OCI-LY7 (cell line): ENCODE results near the gene CDRT15. TPM values are rescaled to one million over a fixed set of nuclear protein-coding genes. Genes with fewer than 3 reads are reported as not detected.
A peak's percentile ranks its signal among the peaks of the same experiment; 100 is the strongest.

Experiments
- BruUV-seq: library from RNA; stranded (reverse); fragments of 400-500 nt; replicated peaks from 2 replicates; lab custom pipeline; 2021; lab: Mats Ljungman, UMichigan
- CTCF ChIA-PET: fragments of 300-600 bp; sonication (Branson Sonifier 250); formaldehyde crosslinking; loops from one replicate; lab custom pipeline; 2022; ENCODE audit warnings: antibody characterized with exemption; ENCODE audit not compliant: unreplicated experiment; lab: Charles Lee
- POLR2A ChIA-PET: fragments of 300-600 bp; sonication (Branson Sonifier 250); formaldehyde crosslinking; loops from one replicate; lab custom pipeline; 2022; ENCODE audit warnings: antibody characterized with exemption; lab: Charles Lee
- DNase-seq: peaks from one replicate; pipeline ENCODE4 v3.0.0-alpha.2; 2015; ENCODE audit warnings: low spot score
- H2AFZ ChIP-seq: fragments of 200-600 bp; sonication (generic), shearing (Covaris generic); 2 replicates; pipeline ENCODE4 v1.6.1; 2014; ENCODE audit warnings: mild to moderate bottlenecking, antibody characterized with exemption, low read length, moderate library complexity
- H3K27ac ChIP-seq: fragments of 200-600 bp; sonication (generic); 2 replicates; pipeline ENCODE4 v1.5.1; 2014; ENCODE audit warnings: mixed run types, low read depth, mild to moderate bottlenecking, moderate library complexity, low read length, inconsistent platforms; ENCODE audit not compliant: poor library complexity, severe bottlenecking
- H3K36me3 ChIP-seq: fragments of 200-600 bp; sonication (generic); 2 replicates; pipeline ENCODE4 v1.6.1; 2014; ENCODE audit warnings: mild to moderate bottlenecking, antibody characterized with exemption, low read length, moderate library complexity, mixed read lengths; ENCODE audit not compliant: insufficient read depth
- H3K4me1 ChIP-seq: fragments of 200-600 bp; sonication (generic); 2 replicates; pipeline ENCODE4 v1.5.1; 2014; ENCODE audit warnings: mild to moderate bottlenecking, low read length; ENCODE audit not compliant: insufficient read depth, poor library complexity, severe bottlenecking
- H3K4me2 ChIP-seq: fragments of 200-600 bp; sonication (generic); 2 replicates; pipeline ENCODE4 v1.6.1; 2014; ENCODE audit warnings: mild to moderate bottlenecking, low read length
- H3K4me3 ChIP-seq: fragments of 200-600 bp; sonication (generic); 2 replicates; pipeline ENCODE4 v1.5.1; 2014; ENCODE audit warnings: mild to moderate bottlenecking, low read depth, low read length; ENCODE audit not compliant: poor library complexity, severe bottlenecking
- H3K79me2 ChIP-seq: fragments of 200-600 bp; sonication (generic); 2 replicates; pipeline ENCODE4 v1.6.1; 2016; ENCODE audit warnings: low read depth, mild to moderate bottlenecking, low read length, moderate library complexity, mixed read lengths; ENCODE audit not compliant: insufficient read depth
- H3K9me2 ChIP-seq: fragments of 200-600 bp; sonication (generic); 2 replicates; pipeline ENCODE4 v1.6.1; 2016; ENCODE audit warnings: mild to moderate bottlenecking, low read length, mixed read lengths; ENCODE audit not compliant: insufficient read depth
- H3K9me3 ChIP-seq: fragments of 200-600 bp; sonication (generic); 2 replicates; pipeline ENCODE4 v1.6.1; 2014; ENCODE audit warnings: mild to moderate bottlenecking, mixed run types, low read length, mixed read lengths
- H4K20me1 ChIP-seq: fragments of 200-600 bp; sonication (generic); 2 replicates; pipeline ENCODE4 v1.6.1; 2014; ENCODE audit warnings: mild to moderate bottlenecking, antibody characterized with exemption, low read length, moderate library complexity, mixed read lengths; ENCODE audit not compliant: insufficient read depth
- CTCF ChIP-seq: fragments of 200-600 bp; sonication (generic); conservative IDR thresholded peaks from 2 replicates; pipeline ENCODE4 v1.5.1; 2014; ENCODE audit warnings: mild to moderate bottlenecking, antibody characterized with exemption, low read length, moderate library complexity, mixed read lengths
- EZH2phosphoT487 ChIP-seq: fragments of 200-600 bp; sonication (generic); IDR thresholded peaks from 2 replicates; pipeline ENCODE4 v1.6.1; 2018; ENCODE audit warnings: low read depth, borderline replicate concordance, mild to moderate bottlenecking, mixed run types, antibody characterized with exemption, low read length, moderate library complexity, mixed read lengths
- intact Hi-C: fragments of 100-400 bp; cut with micrococcal nuclease; formaldehyde crosslinking; loops from one replicate; pipeline ENCODE4 v1.10.0; 2022; ENCODE audit not compliant: unreplicated experiment
- total RNA-seq, 2 experiments: library from RNA; depleted of rRNA in 1 of 2; stranded (reverse); fragments of >200 nt in 1 of 2; shearing (Covaris generic) in 1 of 2; gene quantifications; 2 replicates each; pipeline ENCODE4 v1.2.3, GENCODE V29; 2014 to 2022

CDRT15 gene
- total RNA-seq, 2 experiments from 2014 or later, result not detected

GRCh38 chr17:14228903-14229302, 7.8 kb downstream of the CDRT15 start:
- no peak overlapping the region for H3K4me2 ChIP-seq
- H3K79me2 ChIP-seq, result no peaks in the 10 kb centered on the region
- TF ChIP-seq CTCF (no peak), EZH2phosphoT487 (no peak)
- no peak overlapping the region for H3K4me3 ChIP-seq
- H4K20me1 ChIP-seq, result no peaks in the 10 kb centered on the region
- ChIA-PET CTCF (no interaction called here), POLR2A (no interaction called here)
- H3K4me1 ChIP-seq, result no peaks in the 10 kb centered on the region
- H3K36me3 ChIP-seq, result no peaks in the 10 kb centered on the region
- H3K9me2 ChIP-seq, result no peaks in the 10 kb centered on the region
- no peak for DNase-seq
- H2AFZ ChIP-seq, result no peak overlapping the region
- no peaks in the 10 kb centered on the region for H3K9me3 ChIP-seq
- no peak overlapping the region for H3K27ac ChIP-seq
- BruUV-seq, result no TSS peak
- intact Hi-C loops, result no loop called here

GRCh38 chr17:14227052-14227451, 9.6 kb downstream of the CDRT15 start:
- Histone ChIP-seq H3K27ac (no peak overlapping the region), H2AFZ (no peak overlapping the region), H3K36me3 (no peaks in the 10 kb centered on the region), H3K4me2 (no peak overlapping the region), H3K4me3 (no peak overlapping the region), H3K9me3 (no peaks in the 10 kb centered on the region), H4K20me1 (no peaks in the 10 kb centered on the region), H3K4me1 (no peaks in the 10 kb centered on the region), H3K79me2 (no peaks in the 10 kb centered on the region), H3K9me2 (no peaks in the 10 kb centered on the region)
- CTCF ChIA-PET, result no interaction called here
- POLR2A ChIA-PET, result interaction anchor here (0.5 kb wide), 1 partner anchor 90 kb away, joined by 3 read pairs; no protein-coding TSS in a partner anchor
- no TSS peak for BruUV-seq
- TF ChIP-seq CTCF (peak; percentile 27; the same call in 1 of the 2 replicates), EZH2phosphoT487 (no peak)
- intact Hi-C loops, result no loop called here
- DNase-seq, result no peak

GRCh38 chr17:14225254-14225980, 11.2 kb downstream of the CDRT15 start:
- Histone ChIP-seq H3K4me2 (no peak overlapping the region), H3K36me3 (no peaks in the 10 kb centered on the region), H2AFZ (no peak overlapping the region), H3K27ac (no peak overlapping the region), H3K9me3 (no peaks in the 10 kb centered on the region), H3K4me3 (no peak overlapping the region), H4K20me1 (no peaks in the 10 kb centered on the region), H3K4me1 (no peaks in the 10 kb centered on the region), H3K79me2 (no peaks in the 10 kb centered on the region), H3K9me2 (no peaks in the 10 kb centered on the region)
- no peak for DNase-seq
- TF ChIP-seq EZH2phosphoT487, result no peak
- no peak for TF ChIP-seq CTCF
- CTCF ChIA-PET, result no interaction called here
- intact Hi-C loops, result no loop called here
- POLR2A ChIA-PET, result no interaction called here
- no TSS peak for BruUV-seq
